ENCODE data around the gene HSF5.

HSF5 gene

GRCh38 chr17:58492238-58493121, 4.3 kb upstream of the HSF5 start:
- Histone ChIP-seq H3K27me3 (ENCODE audit: insufficient read depth, poor library complexity, severe bottlenecking) (no peaks in the 10 kb centered on the region), H3K27ac (replicated peaks) (no peak overlapping the region), H3K4me3 (replicated peaks; ENCODE audit: insufficient read depth, low read length) (no peak overlapping the region)
- DNase-seq (ENCODE audit: low read depth in 1 of 2, low spot score in 1 of 2): no peak
- TF ChIP-seq SPI1 (IDR thresholded peaks at IDR 0.05; ENCODE audit: borderline replicate concordance, low read depth) (no peak), REST (IDR thresholded peaks at IDR 0.05; ENCODE audit: insufficient replicate concordance, low read depth) (no peak), POLR2AphosphoS5 (IDR thresholded peaks at IDR 0.05; ENCODE audit: low read depth) (no peak), GABPA (IDR thresholded peaks at IDR 0.05; ENCODE audit: low read depth) (no peak)
- TF ChIP-seq, protein P1, sequence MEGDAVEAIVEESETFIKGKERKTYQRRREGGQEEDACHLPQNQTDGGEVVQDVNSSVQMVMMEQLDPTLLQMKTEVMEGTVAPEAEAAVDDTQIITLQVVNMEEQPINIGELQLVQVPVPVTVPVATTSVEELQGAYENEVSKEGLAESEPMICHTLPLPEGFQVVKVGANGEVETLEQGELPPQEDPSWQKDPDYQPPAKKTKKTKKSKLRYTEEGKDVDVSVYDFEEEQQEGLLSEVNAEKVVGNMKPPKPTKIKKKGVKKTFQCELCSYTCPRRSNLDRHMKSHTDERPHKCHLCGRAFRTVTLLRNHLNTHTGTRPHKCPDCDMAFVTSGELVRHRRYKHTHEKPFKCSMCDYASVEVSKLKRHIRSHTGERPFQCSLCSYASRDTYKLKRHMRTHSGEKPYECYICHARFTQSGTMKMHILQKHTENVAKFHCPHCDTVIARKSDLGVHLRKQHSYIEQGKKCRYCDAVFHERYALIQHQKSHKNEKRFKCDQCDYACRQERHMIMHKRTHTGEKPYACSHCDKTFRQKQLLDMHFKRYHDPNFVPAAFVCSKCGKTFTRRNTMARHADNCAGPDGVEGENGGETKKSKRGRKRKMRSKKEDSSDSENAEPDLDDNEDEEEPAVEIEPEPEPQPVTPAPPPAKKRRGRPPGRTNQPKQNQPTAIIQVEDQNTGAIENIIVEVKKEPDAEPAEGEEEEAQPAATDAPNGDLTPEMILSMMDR (IDR thresholded peaks at IDR 0.05; ENCODE audit: insufficient read depth, low read length): no peak

DNA sequence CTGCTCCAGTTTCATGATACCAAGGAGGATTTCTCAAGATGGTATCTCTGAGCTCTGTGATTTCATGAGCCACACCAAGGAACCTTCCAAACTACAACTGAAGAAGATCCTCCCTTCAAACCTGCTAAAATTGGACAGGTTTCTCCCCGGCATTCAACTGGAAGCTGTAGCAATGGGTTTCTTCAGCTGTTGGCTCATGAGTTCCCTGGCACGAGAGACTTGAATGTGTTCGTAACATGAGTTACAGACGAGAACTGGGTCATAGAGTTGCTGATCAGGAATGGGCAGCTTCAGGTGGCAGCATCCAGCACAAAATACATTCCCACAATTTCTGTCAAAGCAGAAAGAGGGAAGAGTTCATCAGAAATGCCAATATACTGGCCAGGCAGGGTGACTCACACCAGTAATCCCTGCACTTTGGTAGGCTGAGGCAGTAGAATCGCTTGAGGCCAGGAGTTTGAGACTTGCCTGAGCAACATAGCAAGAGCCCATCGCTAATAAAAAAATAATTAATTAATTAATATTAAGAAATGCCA, 3.4 kb upstream of the HSF5 start:
- DNase-seq (ENCODE audit: low read depth in 1 of 2, low spot score in 1 of 2): no peak
- Histone ChIP-seq H3K27ac (replicated peaks) (no peak overlapping the region), H3K4me3 (replicated peaks; ENCODE audit: insufficient read depth, low read length) (no peak overlapping the region), H3K27me3 (ENCODE audit: insufficient read depth, poor library complexity, severe bottlenecking) (no peaks in the 10 kb centered on the region)
- no peak for TF ChIP-seq REST (IDR thresholded peaks at IDR 0.05; ENCODE audit: insufficient replicate concordance, low read depth)
- no peak for TF ChIP-seq SPI1 (IDR thresholded peaks at IDR 0.05; ENCODE audit: borderline replicate concordance, low read depth)
- no peak for TF ChIP-seq GABPA (IDR thresholded peaks at IDR 0.05; ENCODE audit: low read depth)
- no peak for TF ChIP-seq POLR2AphosphoS5 (IDR thresholded peaks at IDR 0.05; ENCODE audit: low read depth)
- TF ChIP-seq, protein P1 (IDR thresholded peaks at IDR 0.05; ENCODE audit: insufficient read depth, low read length): no peak

GRCh38 chr17:58488428-58488890, 251 bp upstream of the HSF5 start:
- Histone ChIP-seq H3K27ac (replicated peaks) (no peak overlapping the region), H3K4me3 (replicated peaks; ENCODE audit: insufficient read depth, low read length) (no peak overlapping the region), H3K27me3 (ENCODE audit: insufficient read depth, poor library complexity, severe bottlenecking) (no peaks in the 10 kb centered on the region)
- DNase-seq (ENCODE audit: low read depth in 1 of 2, low spot score in 1 of 2): no peak
- TF ChIP-seq, protein P1 (IDR thresholded peaks at IDR 0.05; ENCODE audit: insufficient read depth, low read length): no peak
- TF ChIP-seq REST (IDR thresholded peaks at IDR 0.05; ENCODE audit: insufficient replicate concordance, low read depth) (no peak), GABPA (IDR thresholded peaks at IDR 0.05; ENCODE audit: low read depth) (no peak), POLR2AphosphoS5 (IDR thresholded peaks at IDR 0.05; ENCODE audit: low read depth) (no peak), SPI1 (IDR thresholded peaks at IDR 0.05; ENCODE audit: borderline replicate concordance, low read depth) (no peak)

All from HL-60 (cell line).